Neuron (in vitro differentiated cells): ENCODE data around the gene CD58.

Source experiments
- H2AFZ ChIP-seq: one replicate; pipeline ENCODE4 v1.6.1; 2013; ENCODE audit warnings: low read depth, mild to moderate bottlenecking, inconsistent platforms, low read length, moderate library complexity
- H3K27me3 ChIP-seq: one replicate; pipeline ENCODE4 v1.6.1; 2013; ENCODE audit warnings: low read length; ENCODE audit not compliant: insufficient read depth
- H3K36me3 ChIP-seq: one replicate; pipeline ENCODE4 v1.6.1; 2013; ENCODE audit warnings: low read length; ENCODE audit not compliant: insufficient read depth
- H3K4me1 ChIP-seq: one replicate; pipeline ENCODE4 v1.6.1; 2013; ENCODE audit warnings: low read length; ENCODE audit not compliant: insufficient read depth
- H3K4me3 ChIP-seq: 2 replicates; pipeline ENCODE4 v1.5.1; 2013; ENCODE audit warnings: mild to moderate bottlenecking, low read length, moderate library complexity
- H3K9me3 ChIP-seq: one replicate; pipeline ENCODE4 v1.6.1; 2013; ENCODE audit warnings: low read length

Gene CD58

DNA sequence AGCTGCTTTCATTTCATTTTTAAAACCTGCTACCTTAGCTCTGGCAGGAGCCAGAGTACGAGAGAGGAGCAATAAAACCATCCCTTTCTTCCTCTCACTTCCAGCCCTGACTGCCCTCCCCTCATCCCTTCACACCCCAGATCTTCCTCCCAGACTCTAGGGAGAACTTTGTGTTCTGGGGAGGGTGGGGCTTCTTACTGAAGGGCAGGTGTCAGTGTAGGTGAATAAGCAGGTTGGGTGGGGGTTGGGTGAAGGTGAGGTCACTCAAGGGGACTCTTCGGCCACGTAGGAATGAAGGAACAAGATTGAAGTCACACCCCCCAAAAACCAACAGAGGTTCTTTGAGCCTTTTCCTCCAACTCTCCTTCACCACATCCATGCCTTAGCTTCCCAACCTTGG is 88.9 kb downstream of the CD58 start:
- Histone ChIP-seq H3K9me3 (no peaks in the 10 kb centered on the region), H3K36me3 (no peaks in the 10 kb centered on the region), H2AFZ (no peak overlapping the region), H3K4me1 (peaks cover 4% of the 10 kb centered on the region), H3K4me3 (no peak overlapping the region), H3K27me3 (no peaks in the 10 kb centered on the region)

DNA sequence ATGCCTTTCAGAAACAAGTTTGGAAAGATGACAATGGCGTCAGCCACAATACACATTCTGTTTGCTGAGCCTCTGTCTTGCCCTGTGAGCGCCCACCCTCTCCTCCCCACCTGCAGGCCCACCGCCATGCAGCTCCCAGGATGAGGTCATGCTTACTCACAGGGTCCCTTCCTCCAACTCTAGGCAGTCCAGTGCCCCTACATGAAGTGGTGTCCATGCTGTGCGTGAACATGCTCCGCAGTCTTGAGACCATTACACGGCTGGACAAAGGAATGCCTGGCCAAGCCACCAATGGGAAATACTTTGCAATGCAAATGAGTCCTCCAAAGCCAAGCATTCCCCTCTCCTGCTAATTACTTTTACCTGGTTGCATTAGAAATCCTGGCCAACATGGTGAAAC is 92.2 kb downstream of the CD58 start:
- no peak overlapping the region for H3K4me3 ChIP-seq
- no peak overlapping the region for H2AFZ ChIP-seq
- H3K27me3 ChIP-seq, result no peaks in the 10 kb centered on the region
- no peaks in the 10 kb centered on the region for H3K36me3 ChIP-seq
- H3K9me3 ChIP-seq, result no peaks in the 10 kb centered on the region
- no peaks in the 10 kb centered on the region for H3K4me1 ChIP-seq

DNA sequence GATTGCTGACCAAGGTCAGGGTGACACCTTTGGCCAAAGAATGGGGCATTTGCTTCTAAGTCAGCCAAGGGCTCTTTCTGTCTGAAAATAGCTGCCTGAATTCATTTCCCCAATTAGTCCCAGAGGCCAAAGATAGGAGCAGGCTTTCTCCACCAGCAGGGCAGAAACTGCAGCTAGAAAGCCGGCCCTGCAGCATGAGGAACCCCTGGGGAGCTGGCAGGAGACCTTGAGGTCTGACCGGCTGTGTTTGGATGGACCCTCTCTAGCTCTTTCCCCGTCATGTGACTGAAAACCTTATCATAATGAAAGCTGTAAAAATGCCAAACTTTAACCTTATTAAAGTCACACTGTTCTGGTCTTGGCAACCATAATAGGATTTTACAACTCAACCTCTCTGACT is 93.4 kb downstream of the CD58 start:
- no peaks in the 10 kb centered on the region for H3K27me3 ChIP-seq
- H3K9me3 ChIP-seq, result no peaks in the 10 kb centered on the region
- H2AFZ ChIP-seq, result no peak overlapping the region
- no peak overlapping the region for H3K4me3 ChIP-seq
- no peaks in the 10 kb centered on the region for H3K4me1 ChIP-seq
- no peaks in the 10 kb centered on the region for H3K36me3 ChIP-seq

DNA sequence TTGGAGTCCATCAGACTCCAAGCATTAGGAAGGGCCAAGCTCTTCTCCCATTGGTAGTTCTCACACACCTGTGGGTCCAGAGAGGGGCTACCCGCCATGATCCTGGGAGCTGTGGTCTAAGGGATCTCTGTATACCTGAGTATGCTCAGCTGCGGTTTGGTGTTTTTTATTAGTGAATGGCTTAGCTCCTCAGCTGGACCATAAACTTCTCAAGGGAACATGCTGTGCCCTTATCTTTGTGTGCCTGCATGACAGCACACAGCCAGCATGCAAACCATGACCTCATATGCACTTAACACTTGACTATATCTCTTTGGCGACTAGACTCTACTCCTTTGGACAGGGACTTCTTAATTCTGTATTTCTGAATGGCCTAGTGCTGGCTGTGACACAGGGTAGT is 94.5 kb downstream of the CD58 start:
- H3K4me3 ChIP-seq, result no peak overlapping the region
- no peaks in the 10 kb centered on the region for H3K4me1 ChIP-seq
- H3K27me3 ChIP-seq, result no peaks in the 10 kb centered on the region
- H3K36me3 ChIP-seq, result no peaks in the 10 kb centered on the region
- no peaks in the 10 kb centered on the region for H3K9me3 ChIP-seq
- H2AFZ ChIP-seq, result no peak overlapping the region

DNA sequence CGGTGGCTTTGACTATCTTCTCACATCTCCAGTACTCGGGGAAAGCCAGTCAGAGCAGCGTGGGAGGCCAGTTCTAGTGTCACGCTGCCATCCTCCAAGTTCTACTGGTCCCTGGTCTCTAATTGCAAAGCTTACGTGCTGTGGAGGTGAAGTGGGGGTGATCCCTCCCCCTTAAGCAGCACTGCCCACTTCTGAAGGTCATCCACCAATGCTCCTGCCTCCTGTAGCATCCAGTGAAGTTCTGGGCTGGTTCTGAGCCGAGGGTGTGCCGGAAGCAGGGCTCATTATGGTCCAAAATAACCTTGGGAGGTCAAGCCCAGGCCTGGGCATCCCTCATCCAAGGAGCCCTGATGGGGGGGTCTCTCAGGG is 95.0 kb downstream of the CD58 start:
- Histone ChIP-seq H3K4me1 (no peaks in the 10 kb centered on the region), H3K9me3 (no peaks in the 10 kb centered on the region), H3K27me3 (no peaks in the 10 kb centered on the region), H3K4me3 (no peak overlapping the region), H2AFZ (no peak overlapping the region), H3K36me3 (no peaks in the 10 kb centered on the region)

DNA sequence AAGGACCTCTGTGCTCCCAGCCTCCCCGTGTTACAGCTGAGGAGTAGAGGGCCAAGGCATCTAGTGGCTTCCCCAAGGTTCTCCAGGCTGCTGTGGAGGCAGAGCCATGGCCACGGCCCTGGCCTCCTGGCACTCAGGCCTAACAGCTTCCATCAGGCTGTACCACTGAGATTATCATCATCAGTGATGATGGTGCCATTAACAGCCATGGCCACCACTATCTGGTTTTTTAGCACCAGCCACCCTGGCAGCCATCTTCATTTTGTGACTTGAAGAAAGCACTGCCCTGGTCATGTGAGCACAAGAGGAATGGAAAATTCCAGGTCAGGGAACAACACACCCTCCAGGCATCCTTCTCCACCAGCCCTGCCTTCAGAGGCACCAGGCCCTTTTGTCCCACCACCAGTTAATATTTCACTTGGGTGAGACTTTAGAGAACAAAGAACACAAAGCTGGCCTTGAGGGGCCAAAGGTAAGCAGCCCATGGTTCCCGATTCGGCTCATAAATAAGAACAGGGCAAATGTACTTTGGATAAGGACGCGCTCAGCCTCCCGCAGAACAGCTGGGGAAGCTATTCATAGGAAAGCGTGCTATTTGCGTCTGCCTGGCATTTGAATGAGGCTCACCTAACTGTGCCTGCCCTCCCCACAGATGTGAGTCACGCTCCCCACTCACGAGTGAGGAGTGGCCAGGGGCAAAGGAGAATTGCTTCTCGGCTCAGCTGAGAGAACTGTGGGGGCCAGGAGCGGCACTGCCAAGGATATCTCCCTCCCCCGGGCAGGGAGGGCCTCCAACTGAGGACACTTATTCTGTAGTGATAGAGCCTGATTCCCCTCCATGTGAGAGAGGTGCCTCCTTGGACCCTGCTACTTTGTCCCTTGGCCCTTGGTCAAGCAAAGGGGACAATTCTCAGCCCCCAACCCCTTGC is 95.6 kb downstream of the CD58 start:
- no peaks in the 10 kb centered on the region for H3K27me3 ChIP-seq
- H3K4me1 ChIP-seq, result no peaks in the 10 kb centered on the region
- H3K9me3 ChIP-seq, result no peaks in the 10 kb centered on the region
- no peak overlapping the region for H3K4me3 ChIP-seq
- H3K36me3 ChIP-seq, result no peaks in the 10 kb centered on the region
- H2AFZ ChIP-seq, result no peak overlapping the region

DNA sequence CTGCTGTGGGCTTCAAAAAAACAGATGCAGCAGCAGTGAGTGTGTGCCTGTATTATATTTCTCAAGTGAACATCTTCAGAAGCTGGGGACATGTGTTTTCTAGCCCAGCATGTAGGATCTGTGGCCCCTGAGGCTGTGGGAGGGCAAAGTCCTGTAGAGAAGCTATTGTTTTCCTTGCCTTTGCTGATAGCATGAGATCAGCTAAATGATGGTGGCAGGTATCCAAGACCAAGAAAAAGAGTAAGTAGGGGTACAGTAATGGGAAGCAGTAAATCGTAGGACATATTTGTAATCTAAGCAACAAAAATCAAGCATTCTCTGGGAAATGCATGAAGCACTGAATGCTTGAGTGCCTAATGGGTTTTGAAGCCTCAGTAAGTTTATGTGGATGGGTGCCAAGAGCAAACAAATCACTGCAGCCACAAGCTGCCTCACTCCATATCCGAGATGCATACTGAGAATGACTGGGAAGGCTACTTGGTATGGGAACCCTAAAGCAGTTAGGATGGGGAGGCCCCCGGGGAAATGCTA is 98.3 kb downstream of the CD58 start:
- Histone ChIP-seq H3K27me3 (peaks cover 2% of the 10 kb centered on the region), H3K4me1 (no peaks in the 10 kb centered on the region), H3K36me3 (no peaks in the 10 kb centered on the region), H2AFZ (no peak overlapping the region), H3K9me3 (no peaks in the 10 kb centered on the region), H3K4me3 (no peak overlapping the region)

DNA sequence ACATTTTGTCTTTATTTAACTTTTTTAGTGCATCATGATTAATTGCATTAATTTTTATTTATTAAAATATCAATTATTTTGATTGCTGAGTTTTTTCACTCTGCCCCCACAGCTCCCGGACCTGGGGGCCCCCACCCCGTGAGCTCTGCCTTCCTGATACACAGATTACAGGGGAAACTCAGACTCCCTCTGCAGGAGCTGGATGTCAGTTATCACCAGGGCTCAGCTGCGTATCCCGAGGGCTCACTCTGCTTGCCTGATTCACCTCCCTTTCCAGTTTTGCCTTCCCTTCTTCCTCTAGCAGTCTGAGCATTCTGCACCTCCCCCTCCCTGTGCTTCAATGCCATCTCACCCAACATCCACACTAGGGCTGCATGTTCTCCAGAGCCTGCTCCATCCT is 99.6 kb downstream of the CD58 start:
- no peaks in the 10 kb centered on the region for H3K36me3 ChIP-seq
- peaks cover 4% of the 10 kb centered on the region for H3K27me3 ChIP-seq
- H2AFZ ChIP-seq, result no peak overlapping the region
- no peak overlapping the region for H3K4me3 ChIP-seq
- no peaks in the 10 kb centered on the region for H3K4me1 ChIP-seq
- H3K9me3 ChIP-seq, result no peaks in the 10 kb centered on the region

DNA sequence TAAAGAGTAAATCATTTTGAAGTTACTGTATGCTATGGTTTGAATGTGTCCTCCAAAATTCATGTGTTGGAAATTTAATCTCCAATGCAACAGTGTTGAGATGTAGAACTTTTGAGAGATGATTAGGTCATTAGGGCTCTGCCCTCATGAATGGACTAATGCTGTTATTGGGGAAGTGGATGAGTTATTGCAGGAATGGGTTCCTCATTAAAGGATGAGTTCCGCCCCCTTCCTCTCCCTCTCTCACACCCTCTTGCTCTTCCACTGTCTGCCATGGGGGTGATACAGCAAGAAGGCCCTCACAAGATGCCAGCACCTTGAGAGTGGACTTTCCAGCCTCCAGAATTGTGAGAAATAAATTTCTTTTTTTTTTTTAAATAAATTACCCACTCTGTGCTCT is 100.2 kb downstream of the CD58 start:
- no peaks in the 10 kb centered on the region for H3K4me1 ChIP-seq

DNA sequence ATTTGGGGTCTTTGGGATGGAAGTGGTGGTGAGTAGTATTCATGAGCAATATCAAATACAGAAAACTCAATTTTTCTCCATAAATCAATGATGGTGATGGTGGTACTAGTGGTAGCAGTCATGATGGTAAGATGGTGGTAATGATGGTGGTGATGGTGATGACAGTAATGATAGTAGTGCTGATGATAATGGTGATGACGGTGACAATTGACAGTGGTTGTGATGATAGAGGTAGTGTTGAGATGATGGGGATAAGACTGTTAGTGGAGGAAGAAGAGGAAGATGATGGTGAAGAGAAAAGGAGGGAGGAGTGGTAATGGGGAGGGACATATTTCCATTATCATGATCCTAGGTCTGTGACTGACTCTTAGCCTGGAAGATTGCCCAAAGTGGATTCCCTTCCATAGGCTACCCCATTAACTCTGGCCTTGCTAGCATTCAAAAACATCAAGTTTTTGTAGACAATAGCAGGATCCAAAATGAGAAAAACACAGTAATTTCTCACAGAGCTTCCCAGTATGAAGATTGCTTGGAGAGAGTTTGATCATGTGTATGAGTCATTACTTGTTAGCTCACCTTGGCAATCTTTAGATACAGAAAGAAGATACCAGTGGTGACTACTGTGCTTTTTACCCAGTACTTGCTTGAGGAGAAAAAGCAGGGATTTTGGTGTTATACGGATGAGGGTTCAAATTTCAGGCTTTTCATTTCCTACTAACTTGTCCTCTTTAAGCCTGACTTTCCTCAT is 103.8 kb downstream of the CD58 start:
- H3K27me3 ChIP-seq, result peaks cover 4% of the 10 kb centered on the region
- no peaks in the 10 kb centered on the region for H3K9me3 ChIP-seq
- H3K4me1 ChIP-seq, result no peaks in the 10 kb centered on the region
- H2AFZ ChIP-seq, result no peak overlapping the region
- H3K4me3 ChIP-seq, result no peak overlapping the region
- H3K36me3 ChIP-seq, result no peaks in the 10 kb centered on the region

More for the DNA sequence above, 100.2 kb downstream of the CD58 start:
- H3K36me3 ChIP-seq, result no peaks in the 10 kb centered on the region
- H3K9me3 ChIP-seq, result no peaks in the 10 kb centered on the region
- H2AFZ ChIP-seq, result no peak overlapping the region
- H3K4me3 ChIP-seq, result no peak overlapping the region
- peaks cover 4% of the 10 kb centered on the region for H3K27me3 ChIP-seq

DNA sequence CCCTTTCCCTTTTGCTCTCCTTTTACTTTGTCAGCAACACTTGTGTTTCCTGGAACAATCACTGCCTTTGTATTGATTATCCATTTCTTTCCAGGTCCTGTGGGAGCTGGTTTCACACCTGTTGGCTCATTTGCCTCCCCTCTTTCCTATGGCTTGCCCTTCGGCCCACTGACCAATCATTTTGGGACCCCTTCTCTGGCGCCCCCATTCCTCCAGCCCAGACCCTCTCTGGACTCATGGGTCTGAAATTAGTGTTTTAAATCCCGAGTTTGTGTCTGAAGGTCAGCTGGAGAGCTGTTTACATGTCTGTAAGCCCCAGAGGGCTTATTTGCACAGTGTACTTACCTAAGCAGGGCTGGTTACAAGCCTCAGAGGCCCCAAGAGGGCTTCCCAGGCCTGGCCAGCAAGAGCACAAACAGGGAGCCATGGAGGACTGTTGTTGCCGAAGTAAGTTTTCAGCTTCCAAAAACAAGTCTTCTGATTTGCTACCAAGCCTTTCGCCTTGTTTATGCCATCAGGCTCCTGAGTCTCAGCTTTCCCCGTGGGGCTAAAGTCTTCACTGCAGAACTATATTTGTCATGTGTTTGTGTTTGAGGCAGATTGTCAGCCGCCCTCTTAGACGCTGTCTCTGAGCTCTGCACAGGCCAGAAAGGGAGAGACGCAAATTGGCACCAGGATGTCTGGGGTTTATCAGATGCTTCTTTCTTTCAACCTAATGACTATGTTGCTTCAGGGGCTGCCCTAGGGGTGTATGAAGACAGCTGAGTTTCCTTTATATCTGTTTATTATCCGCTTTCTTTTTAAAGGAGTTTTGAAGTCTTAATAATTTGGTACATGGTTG is 104.8 kb downstream of the CD58 start:
- H3K4me1 ChIP-seq, result no peaks in the 10 kb centered on the region
- peaks cover 4% of the 10 kb centered on the region for H3K27me3 ChIP-seq
- H3K9me3 ChIP-seq, result no peaks in the 10 kb centered on the region
- H2AFZ ChIP-seq, result no peak overlapping the region
- no peak overlapping the region for H3K4me3 ChIP-seq
- H3K36me3 ChIP-seq, result no peaks in the 10 kb centered on the region

DNA sequence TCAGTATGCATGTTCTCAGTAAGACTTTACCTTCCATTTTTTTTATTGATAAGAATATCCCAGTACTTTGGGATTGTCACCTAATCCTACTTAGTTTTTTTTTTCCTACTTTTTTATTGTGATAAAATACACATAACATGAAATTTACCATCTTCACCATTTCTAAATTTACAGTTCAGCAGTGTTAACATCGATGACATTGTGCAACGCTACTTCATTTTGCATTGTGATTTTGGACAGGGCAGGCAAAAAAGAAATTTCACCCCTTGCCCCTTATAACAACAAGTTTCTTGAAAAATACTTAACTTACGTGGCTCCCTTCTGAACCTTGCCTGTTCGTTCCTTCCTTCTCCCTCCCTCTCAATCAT is 105.4 kb downstream of the CD58 start:
- H3K4me3 ChIP-seq, result no peak overlapping the region
- H3K27me3 ChIP-seq, result peaks cover 5% of the 10 kb centered on the region
- no peaks in the 10 kb centered on the region for H3K4me1 ChIP-seq
- no peaks in the 10 kb centered on the region for H3K9me3 ChIP-seq
- no peaks in the 10 kb centered on the region for H3K36me3 ChIP-seq
- no peak overlapping the region for H2AFZ ChIP-seq
